ENCODE results near the gene RREB1.

DNA sequence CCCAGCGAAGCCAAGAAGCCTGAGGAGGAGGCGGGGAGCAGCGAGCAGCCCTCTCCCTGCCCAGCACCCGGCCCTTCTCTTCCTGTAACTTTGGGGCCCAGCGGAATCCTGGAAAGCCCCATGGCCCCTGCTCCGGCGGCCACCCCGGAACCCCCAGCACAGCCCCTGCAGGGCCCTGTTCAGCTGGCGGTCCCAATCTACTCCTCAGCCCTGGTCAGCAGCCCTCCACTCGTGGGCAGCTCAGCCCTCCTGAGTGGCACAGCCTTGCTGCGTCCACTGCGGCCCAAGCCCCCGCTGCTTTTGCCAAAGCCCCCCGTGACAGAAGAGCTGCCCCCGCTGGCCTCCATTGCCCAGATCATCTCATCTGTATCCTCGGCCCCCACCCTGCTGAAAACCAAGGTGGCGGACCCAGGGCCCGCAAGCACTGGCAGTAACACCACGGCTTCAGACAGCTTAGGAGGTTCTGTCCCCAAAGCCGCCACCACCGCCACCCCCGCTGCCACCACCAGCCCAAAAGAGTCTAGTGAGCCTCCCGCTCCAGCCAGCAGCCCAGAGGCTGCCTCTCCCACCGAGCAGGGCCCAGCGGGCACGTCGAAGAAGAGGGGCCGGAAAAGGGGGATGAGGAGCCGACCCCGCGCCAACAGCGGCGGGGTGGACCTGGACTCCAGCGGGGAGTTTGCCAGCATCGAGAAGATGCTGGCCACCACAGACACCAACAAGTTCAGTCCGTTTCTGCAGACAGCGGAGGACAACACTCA lies 123.4 kb downstream of the RREB1 start:
- TF ChIP-seq, protein P1, sequence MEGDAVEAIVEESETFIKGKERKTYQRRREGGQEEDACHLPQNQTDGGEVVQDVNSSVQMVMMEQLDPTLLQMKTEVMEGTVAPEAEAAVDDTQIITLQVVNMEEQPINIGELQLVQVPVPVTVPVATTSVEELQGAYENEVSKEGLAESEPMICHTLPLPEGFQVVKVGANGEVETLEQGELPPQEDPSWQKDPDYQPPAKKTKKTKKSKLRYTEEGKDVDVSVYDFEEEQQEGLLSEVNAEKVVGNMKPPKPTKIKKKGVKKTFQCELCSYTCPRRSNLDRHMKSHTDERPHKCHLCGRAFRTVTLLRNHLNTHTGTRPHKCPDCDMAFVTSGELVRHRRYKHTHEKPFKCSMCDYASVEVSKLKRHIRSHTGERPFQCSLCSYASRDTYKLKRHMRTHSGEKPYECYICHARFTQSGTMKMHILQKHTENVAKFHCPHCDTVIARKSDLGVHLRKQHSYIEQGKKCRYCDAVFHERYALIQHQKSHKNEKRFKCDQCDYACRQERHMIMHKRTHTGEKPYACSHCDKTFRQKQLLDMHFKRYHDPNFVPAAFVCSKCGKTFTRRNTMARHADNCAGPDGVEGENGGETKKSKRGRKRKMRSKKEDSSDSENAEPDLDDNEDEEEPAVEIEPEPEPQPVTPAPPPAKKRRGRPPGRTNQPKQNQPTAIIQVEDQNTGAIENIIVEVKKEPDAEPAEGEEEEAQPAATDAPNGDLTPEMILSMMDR (IDR thresholded peaks at IDR 0.05), result no peak
- no peak for TF ChIP-seq POLR2A (IDR thresholded peaks at IDR 0.05)

All from testis (tissue), 2 donors.